Neural cell (in vitro differentiated cells): ENCODE measurements around the gene VPS8. TPM values are rescaled to one million over a fixed set of nuclear protein-coding genes. Genes with fewer than 3 reads are reported as not detected.

Experiments used
- H2AFZ ChIP-seq: fragments of 200-600, 300-800 bp; sonication (generic), shearing (Covaris generic); 2 replicates; pipeline ENCODE4 v1.6.0; 2014; ENCODE audit warnings: low read depth, mild to moderate bottlenecking, antibody characterized with exemption, low read length, moderate library complexity
- H3F3A ChIP-seq: fragments of 200-600 bp; shearing (Covaris generic); 2 replicates; pipeline ENCODE4 v1.6.1; 2016; ENCODE audit warnings: mild to moderate bottlenecking, moderate library complexity, mixed read lengths, antibody characterized with exemption, low read length; ENCODE audit not compliant: insufficient read depth, poor library complexity, severe bottlenecking
- H3K27ac ChIP-seq: fragments of 200-600, 300-800 bp; sonication (generic), shearing (Covaris generic); 2 replicates; pipeline ENCODE4 v1.5.1; 2014; ENCODE audit warnings: mild to moderate bottlenecking, low read length, moderate library complexity
- H3K27me3 ChIP-seq: fragments of 300-800, 200-600 bp; sonication (generic), shearing (Covaris generic); 2 replicates; pipeline ENCODE4 v1.6.0; 2014; ENCODE audit warnings: mild to moderate bottlenecking, low read depth, low read length, moderate library complexity; ENCODE audit not compliant: insufficient read depth
- H3K36me3 ChIP-seq: fragments of 300-800, 200-600 bp; sonication (generic), shearing (Covaris generic); 2 replicates; pipeline ENCODE4 v1.5.1; 2014; ENCODE audit warnings: mild to moderate bottlenecking, antibody characterized with exemption, low read length, moderate library complexity; ENCODE audit not compliant: insufficient read depth
- H3K4me2 ChIP-seq: fragments of 300-800, 200-600 bp; sonication (generic), shearing (Covaris generic); 2 replicates; pipeline ENCODE4 v1.6.0; 2014; ENCODE audit warnings: mild to moderate bottlenecking, low read length
- H3K4me3 ChIP-seq: fragments of 300-800, 200-600 bp; sonication (generic), shearing (Covaris generic); 2 replicates; pipeline ENCODE4 v1.5.1; 2014; ENCODE audit warnings: mild to moderate bottlenecking, low read length, moderate library complexity
- H3K79me2 ChIP-seq: fragments of 200-600 bp; shearing (Covaris generic); replicated peaks from 2 replicates; pipeline ENCODE4 v1.6.0; 2014; ENCODE audit warnings: mild to moderate bottlenecking, low read length, moderate library complexity; ENCODE audit not compliant: insufficient read depth
- H3K9ac ChIP-seq: fragments of 300-800, 200-600 bp; sonication (generic), shearing (Covaris generic); 2 replicates; pipeline ENCODE4 v1.6.1; 2016; ENCODE audit warnings: mild to moderate bottlenecking, low read length, mixed read lengths
- H3K9me2 ChIP-seq: fragments of 200-600 bp; shearing (Covaris generic); 2 replicates; pipeline ENCODE4 v1.6.1; 2016; ENCODE audit warnings: mild to moderate bottlenecking, low read length, mixed read lengths; ENCODE audit not compliant: insufficient read depth
- H3K9me3 ChIP-seq: fragments of 200-600, 300-800 bp; sonication (generic), shearing (Covaris generic); 2 replicates; pipeline ENCODE4 v1.6.1; 2016; ENCODE audit warnings: mild to moderate bottlenecking, mixed run types, low read length, moderate library complexity, mixed read lengths
- H4K20me1 ChIP-seq: fragments of 200-600 bp; shearing (Covaris generic); 2 replicates; pipeline ENCODE4 v1.6.1; 2016; ENCODE audit warnings: mild to moderate bottlenecking, mixed run types; ENCODE audit not compliant: insufficient read depth
- EP300 ChIP-seq: fragments of 450-650 bp; conservative IDR thresholded peaks from 2 replicates; pipeline ENCODE4 v1.6.1; 2014; ENCODE audit warnings: antibody characterized with exemption, mild to moderate bottlenecking, moderate library complexity; ENCODE audit not compliant: poor library complexity, severe bottlenecking
- EZH2 ChIP-seq: fragments of 200-600, 300-800 bp; shearing (Covaris generic), sonication (generic); IDR thresholded peaks from 2 replicates; pipeline ENCODE4 v1.6.1; 2014; ENCODE audit warnings: antibody characterized with exemption, low read length, borderline replicate concordance, mild to moderate bottlenecking; ENCODE audit not compliant: insufficient read depth, poor library complexity, severe bottlenecking
- MXI1 ChIP-seq: fragments of 450-650 bp; conservative IDR thresholded peaks from 2 replicates; pipeline ENCODE4 v1.6.1; 2014; ENCODE audit warnings: antibody characterized with exemption, mild to moderate bottlenecking; ENCODE audit not compliant: poor library complexity, severe bottlenecking
- POLR2AphosphoS5 ChIP-seq: IDR thresholded peaks from 2 replicates; pipeline ENCODE4 v1.6.1; 2012
- RAD21 ChIP-seq: fragments of 450-650 bp; conservative IDR thresholded peaks from 2 replicates; pipeline ENCODE4 v1.6.1; 2014; ENCODE audit warnings: antibody characterized with exemption, mild to moderate bottlenecking, moderate library complexity
- SMC3 ChIP-seq: fragments of 450-650 bp; conservative IDR thresholded peaks from 2 replicates; pipeline ENCODE4 v1.6.1; 2014; ENCODE audit warnings: antibody characterized with exemption, mild to moderate bottlenecking, moderate library complexity; ENCODE audit not compliant: poor library complexity
- TAF1 ChIP-seq: IDR thresholded peaks from 2 replicates; pipeline ENCODE4 v1.6.1; 2012; ENCODE audit warnings: low read depth
- polyA plus RNA-seq: library from polyadenylated mRNA; depleted of rRNA; stranded (reverse); fragments of >200 nt; gene quantifications from 2 replicates; pipeline ENCODE4 v1.2.3, GENCODE V29; 2014
- TF ChIP-seq, protein P1 (sequence below): fragments of 450-650 bp; IDR thresholded peaks from 2 replicates; pipeline ENCODE4 v1.5.1; 2014; ENCODE audit warnings: antibody characterized with exemption, mild to moderate bottlenecking, moderate library complexity; ENCODE audit not compliant: poor library complexity, severe bottlenecking
- TF ChIP-seq, protein P2 (sequence below): IDR thresholded peaks from 2 replicates; pipeline ENCODE4 v1.6.1; 2012; ENCODE audit warnings: borderline replicate concordance

The VPS8 gene
- polyA plus RNA-seq, 1 donor from 2014 or later: 146 TPM

DNA sequence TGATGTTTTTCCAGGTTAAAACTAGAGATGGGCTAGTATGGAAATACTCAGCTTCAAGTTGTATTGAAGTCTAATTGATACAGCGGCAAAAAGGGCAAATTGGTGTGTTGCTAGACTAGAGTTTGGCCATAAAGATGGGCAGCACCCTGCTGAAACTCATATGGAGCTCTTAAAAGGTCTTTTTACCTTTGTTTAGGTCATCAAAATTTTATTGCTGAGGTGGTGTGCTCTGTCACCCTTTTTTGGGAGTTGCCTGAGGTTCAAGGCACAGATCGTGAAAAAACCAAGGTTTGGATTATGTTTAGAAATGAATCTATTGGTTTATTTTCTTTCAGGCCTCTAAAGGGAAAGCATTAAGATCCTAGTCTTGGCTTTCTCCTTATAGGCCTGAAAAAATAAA is 38.2 kb downstream of the VPS8 start:
- no peaks in the 10 kb centered on the region for H3K9me2 ChIP-seq
- no peak overlapping the region for H3K4me2 ChIP-seq
- H2AFZ ChIP-seq: no peak overlapping the region
- H3K27ac ChIP-seq: no peak overlapping the region
- H4K20me1 ChIP-seq: no peaks in the 10 kb centered on the region
- H3K4me3 ChIP-seq: no peak overlapping the region
- H3K27me3 ChIP-seq: no peaks in the 10 kb centered on the region
- H3K79me2 ChIP-seq: no peaks in the 10 kb centered on the region
- no peaks in the 10 kb centered on the region for H3F3A ChIP-seq
- H3K9ac ChIP-seq: no peak overlapping the region
- H3K9me3 ChIP-seq: no peaks in the 10 kb centered on the region
- TF ChIP-seq, protein P1, sequence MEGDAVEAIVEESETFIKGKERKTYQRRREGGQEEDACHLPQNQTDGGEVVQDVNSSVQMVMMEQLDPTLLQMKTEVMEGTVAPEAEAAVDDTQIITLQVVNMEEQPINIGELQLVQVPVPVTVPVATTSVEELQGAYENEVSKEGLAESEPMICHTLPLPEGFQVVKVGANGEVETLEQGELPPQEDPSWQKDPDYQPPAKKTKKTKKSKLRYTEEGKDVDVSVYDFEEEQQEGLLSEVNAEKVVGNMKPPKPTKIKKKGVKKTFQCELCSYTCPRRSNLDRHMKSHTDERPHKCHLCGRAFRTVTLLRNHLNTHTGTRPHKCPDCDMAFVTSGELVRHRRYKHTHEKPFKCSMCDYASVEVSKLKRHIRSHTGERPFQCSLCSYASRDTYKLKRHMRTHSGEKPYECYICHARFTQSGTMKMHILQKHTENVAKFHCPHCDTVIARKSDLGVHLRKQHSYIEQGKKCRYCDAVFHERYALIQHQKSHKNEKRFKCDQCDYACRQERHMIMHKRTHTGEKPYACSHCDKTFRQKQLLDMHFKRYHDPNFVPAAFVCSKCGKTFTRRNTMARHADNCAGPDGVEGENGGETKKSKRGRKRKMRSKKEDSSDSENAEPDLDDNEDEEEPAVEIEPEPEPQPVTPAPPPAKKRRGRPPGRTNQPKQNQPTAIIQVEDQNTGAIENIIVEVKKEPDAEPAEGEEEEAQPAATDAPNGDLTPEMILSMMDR: no peak
- TF ChIP-seq EZH2 (no peak), TAF1 (no peak), MXI1 (no peak), POLR2AphosphoS5 (no peak), SMC3 (no peak), RAD21 (no peak), EP300 (no peak)
- TF ChIP-seq, protein P2, sequence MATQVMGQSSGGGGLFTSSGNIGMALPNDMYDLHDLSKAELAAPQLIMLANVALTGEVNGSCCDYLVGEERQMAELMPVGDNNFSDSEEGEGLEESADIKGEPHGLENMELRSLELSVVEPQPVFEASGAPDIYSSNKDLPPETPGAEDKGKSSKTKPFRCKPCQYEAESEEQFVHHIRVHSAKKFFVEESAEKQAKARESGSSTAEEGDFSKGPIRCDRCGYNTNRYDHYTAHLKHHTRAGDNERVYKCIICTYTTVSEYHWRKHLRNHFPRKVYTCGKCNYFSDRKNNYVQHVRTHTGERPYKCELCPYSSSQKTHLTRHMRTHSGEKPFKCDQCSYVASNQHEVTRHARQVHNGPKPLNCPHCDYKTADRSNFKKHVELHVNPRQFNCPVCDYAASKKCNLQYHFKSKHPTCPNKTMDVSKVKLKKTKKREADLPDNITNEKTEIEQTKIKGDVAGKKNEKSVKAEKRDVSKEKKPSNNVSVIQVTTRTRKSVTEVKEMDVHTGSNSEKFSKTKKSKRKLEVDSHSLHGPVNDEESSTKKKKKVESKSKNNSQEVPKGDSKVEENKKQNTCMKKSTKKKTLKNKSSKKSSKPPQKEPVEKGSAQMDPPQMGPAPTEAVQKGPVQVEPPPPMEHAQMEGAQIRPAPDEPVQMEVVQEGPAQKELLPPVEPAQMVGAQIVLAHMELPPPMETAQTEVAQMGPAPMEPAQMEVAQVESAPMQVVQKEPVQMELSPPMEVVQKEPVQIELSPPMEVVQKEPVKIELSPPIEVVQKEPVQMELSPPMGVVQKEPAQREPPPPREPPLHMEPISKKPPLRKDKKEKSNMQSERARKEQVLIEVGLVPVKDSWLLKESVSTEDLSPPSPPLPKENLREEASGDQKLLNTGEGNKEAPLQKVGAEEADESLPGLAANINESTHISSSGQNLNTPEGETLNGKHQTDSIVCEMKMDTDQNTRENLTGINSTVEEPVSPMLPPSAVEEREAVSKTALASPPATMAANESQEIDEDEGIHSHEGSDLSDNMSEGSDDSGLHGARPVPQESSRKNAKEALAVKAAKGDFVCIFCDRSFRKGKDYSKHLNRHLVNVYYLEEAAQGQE: no peak
- H3K36me3 ChIP-seq: peaks cover 28% of the 10 kb centered on the region

GRCh38 chr3:184857099-184857498 is 45.1 kb downstream of the VPS8 start:
- Histone ChIP-seq H4K20me1 (no peaks in the 10 kb centered on the region), H3K27me3 (no peaks in the 10 kb centered on the region), H3K9me3 (no peaks in the 10 kb centered on the region), H3F3A (no peaks in the 10 kb centered on the region), H3K4me3 (no peak overlapping the region), H3K9me2 (no peaks in the 10 kb centered on the region), H2AFZ (no peak overlapping the region), H3K79me2 (no peaks in the 10 kb centered on the region), H3K27ac (no peak overlapping the region), H3K9ac (no peak overlapping the region), H3K36me3 (peaks cover 31% of the 10 kb centered on the region), H3K4me2 (no peak overlapping the region)
- TF ChIP-seq, protein P2: no peak
- TF ChIP-seq SMC3 (no peak), EP300 (no peak), TAF1 (no peak), EZH2 (no peak), RAD21 (no peak), MXI1 (no peak), POLR2AphosphoS5 (no peak)
- TF ChIP-seq, protein P1: no peak
